MM.1S (cell line): ENCODE results near the gene PDXK.
"Not testable (repeated sequence)": the region's sequence is repeated elsewhere in the genome, so short reads cannot be mapped to it uniquely, and the experiment has no call there.

Source experiments
- DNase-seq: peaks from one replicate; pipeline ENCODE4 v3.0.0-alpha.2; 2015
- H2AFZ ChIP-seq: fragments of 300-600 bp; sonication (generic); 2 replicates; pipeline ENCODE4 v1.6.0; 2016; ENCODE audit warnings: antibody characterized with exemption, low read length
- H3F3A ChIP-seq: fragments of 300-600 bp; sonication (generic); 2 replicates; pipeline ENCODE4 v1.6.1; 2016; ENCODE audit warnings: mild to moderate bottlenecking, antibody characterized with exemption, low read length, moderate library complexity, mixed read lengths; ENCODE audit not compliant: insufficient read depth
- H3K27ac ChIP-seq: fragments of 300-600 bp; sonication (generic); 2 replicates; pipeline ENCODE4 v1.5.1; 2016; ENCODE audit warnings: mild to moderate bottlenecking, low read length
- H3K27me3 ChIP-seq: fragments of 300-600 bp; sonication (generic); replicated peaks from 2 replicates; pipeline ENCODE4 v1.6.0; 2016; ENCODE audit warnings: low read length; ENCODE audit not compliant: insufficient read depth
- H3K36me3 ChIP-seq: fragments of 300-600 bp; sonication (generic); replicated peaks from 2 replicates; pipeline ENCODE4 v1.6.1; 2016; ENCODE audit warnings: mild to moderate bottlenecking, low read length, mixed read lengths; ENCODE audit not compliant: insufficient read depth
- H3K4me1 ChIP-seq: fragments of 300-600 bp; sonication (generic); 2 replicates; pipeline ENCODE4 v1.6.1; 2016; ENCODE audit warnings: low read length, mixed read lengths
- H3K4me2 ChIP-seq: fragments of 300-600 bp; sonication (generic); 2 replicates; pipeline ENCODE4 v1.6.0; 2016; ENCODE audit warnings: low read depth, low read length
- H3K4me3 ChIP-seq: fragments of 300-600 bp; sonication (generic); 2 replicates; pipeline ENCODE4 v1.5.1; 2016; ENCODE audit warnings: low read length, mixed read lengths
- H3K79me2 ChIP-seq: fragments of 300-600 bp; sonication (generic); 2 replicates; pipeline ENCODE4 v1.6.1; 2016; ENCODE audit warnings: mixed run types, low read length, mixed read lengths
- H3K9ac ChIP-seq: fragments of 300-600 bp; sonication (generic); 2 replicates; pipeline ENCODE4 v1.6.1; 2016; ENCODE audit warnings: low read length, mixed read lengths
- H3K9me2 ChIP-seq: fragments of 300-600 bp; sonication (generic); replicated peaks from 2 replicates; pipeline ENCODE4 v1.6.1; 2016; ENCODE audit warnings: mild to moderate bottlenecking, low read length, mixed read lengths; ENCODE audit not compliant: insufficient read depth
- H3K9me3 ChIP-seq: fragments of 300-600 bp; sonication (generic); replicated peaks from 2 replicates; pipeline ENCODE4 v1.6.1; 2016; ENCODE audit warnings: mild to moderate bottlenecking, low read length, mixed read lengths; ENCODE audit not compliant: insufficient read depth
- H4K20me1 ChIP-seq: fragments of 300-600 bp; sonication (generic); 2 replicates; pipeline ENCODE4 v1.6.1; 2016; ENCODE audit warnings: mild to moderate bottlenecking, low read length, moderate library complexity, mixed read lengths; ENCODE audit not compliant: insufficient read depth
- CTCF ChIP-seq: fragments of 300-600 bp; sonication (generic); IDR thresholded peaks from 2 replicates; pipeline ENCODE4 v1.5.1; 2016; ENCODE audit warnings: antibody characterized with exemption, low read length, mixed read lengths
- EZH2 ChIP-seq: fragments of 300-600 bp; sonication (generic); optimal IDR thresholded peaks from 2 replicates; pipeline ENCODE3; 2017; ENCODE audit warnings: low read depth, mild to moderate bottlenecking, antibody characterized with exemption, low read length, mixed read lengths
- EZH2phosphoT487 ChIP-seq: fragments of 300-600 bp; sonication (generic); IDR thresholded peaks from 2 replicates; pipeline ENCODE4 v1.6.1; 2018; ENCODE audit warnings: antibody characterized with exemption, low read length

PDXK gene

GRCh38 chr21:43694437-43695079 is 24.4 kb upstream of the PDXK start:
- peaks cover 4% of the 10 kb centered on the region for H3K36me3 ChIP-seq
- TF ChIP-seq EZH2 (no peak), CTCF (no peak), EZH2phosphoT487 (no peak)

GRCh38 chr21:43696214-43696613 is 22.7 kb upstream of the PDXK start:
- TF ChIP-seq CTCF (no peak), EZH2 (no peak), EZH2phosphoT487 (no peak)

More at GRCh38 chr21:43694437-43695079, 24.4 kb upstream of the PDXK start:
- no peak overlapping the region for H3K9ac ChIP-seq
- H3F3A ChIP-seq: 0 out of 2 replicates have a peak, but pooled peaks cover 7% of the 10 kb centered on the region
- no peak overlapping the region for H2AFZ ChIP-seq
- no peak overlapping the region for H3K4me3 ChIP-seq
- no peaks in the 10 kb centered on the region for H3K79me2 ChIP-seq
- no peak overlapping the region for H3K27ac ChIP-seq
- no peak for DNase-seq
- H3K9me3 ChIP-seq: no peaks in the 10 kb centered on the region
- H3K27me3 ChIP-seq: no peaks in the 10 kb centered on the region
- H3K9me2 ChIP-seq: no peaks in the 10 kb centered on the region
- no peaks in the 10 kb centered on the region for H4K20me1 ChIP-seq
- no peaks in the 10 kb centered on the region for H3K4me1 ChIP-seq
- H3K4me2 ChIP-seq: no peak overlapping the region

GRCh38 chr21:43697758-43698643 is 20.9 kb upstream of the PDXK start:
- H3K36me3 ChIP-seq: no peaks in the 10 kb centered on the region; the same call in 1 of the 2 replicates
- TF ChIP-seq CTCF (no peak), EZH2 (no peak), EZH2phosphoT487 (no peak)
- no peak overlapping the region for H3K4me2 ChIP-seq

More at GRCh38 chr21:43696214-43696613, 22.7 kb upstream of the PDXK start:
- Histone ChIP-seq H2AFZ (no peak overlapping the region), H3K27ac (no peak overlapping the region), H3K9me2 (no peaks in the 10 kb centered on the region), H4K20me1 (no peaks in the 10 kb centered on the region), H3K36me3 (peaks cover 4% of the 10 kb centered on the region), H3K27me3 (no peaks in the 10 kb centered on the region), H3F3A (peaks cover 20% of the 10 kb centered on the region), H3K9ac (no peak overlapping the region), H3K4me1 (peaks cover 8% of the 10 kb centered on the region), H3K4me2 (no peak overlapping the region), H3K9me3 (no peaks in the 10 kb centered on the region), H3K4me3 (no peak overlapping the region), H3K79me2 (no peaks in the 10 kb centered on the region)
- no peak for DNase-seq

GRCh38 chr21:43699492-43699777 is 19.5 kb upstream of the PDXK start:
- H3K27ac ChIP-seq, H3K36me3 ChIP-seq, H3K27me3 ChIP-seq, H4K20me1 ChIP-seq, H2AFZ ChIP-seq, DNase-seq, H3K79me2 ChIP-seq, H3K9me2 ChIP-seq, H3K4me2 ChIP-seq, H3K9ac ChIP-seq, H3K9me3 ChIP-seq, H3K4me3 ChIP-seq: not testable (repeated sequence)
- peaks cover 16% of the 10 kb centered on the region for H3K4me1 ChIP-seq
- H3F3A ChIP-seq: peaks cover 24% of the 10 kb centered on the region

More at GRCh38 chr21:43697758-43698643, 20.9 kb upstream of the PDXK start:
- Histone ChIP-seq H3K9me2 (no peaks in the 10 kb centered on the region), H3K27ac (no peak overlapping the region), H4K20me1 (no peaks in the 10 kb centered on the region), H3F3A (peaks cover 24% of the 10 kb centered on the region), H3K4me1 (peaks cover 16% of the 10 kb centered on the region), H3K9me3 (no peaks in the 10 kb centered on the region), H3K9ac (no peak overlapping the region), H2AFZ (no peak overlapping the region), H3K4me3 (no peak overlapping the region), H3K27me3 (no peaks in the 10 kb centered on the region), H3K79me2 (no peaks in the 10 kb centered on the region)
- no peak for DNase-seq
